Psoas muscle (tissue), 8 donors: ENCODE data around the gene LRRC45. TPM values are rescaled to one million over a fixed set of nuclear protein-coding genes. Genes with fewer than 3 reads are reported as not detected.

Experiments
- ATAC-seq, 4 donors: fragments of 200-7000 bp; cut with Tn5 transposase; one replicate each; pipeline ENCODE4 v1.9.1; 2020; ENCODE audit warnings: moderate library complexity in 3 of 4, mild to moderate bottlenecking in 2 of 4
- DNase-seq, 2 donors: peaks; one replicate each; pipeline ENCODE4 v3.0.0-alpha.2; 2020
- H3K27ac ChIP-seq: fragments of 200-600 bp; one replicate; pipeline ENCODE4 v1.8.0; 2022
- H3K27me3 ChIP-seq, 3 donors: fragments of 200-600 bp in 1 of 3; one replicate each; pipeline versions ENCODE4 v1.6.1 to v1.8.0; 2013 to 2022; ENCODE audit warnings: low read length in 2 of 3, mild to moderate bottlenecking in 2 of 3, moderate library complexity in 1 of 3; ENCODE audit not compliant: insufficient read depth in 3 of 3
- H3K36me3 ChIP-seq, 2 donors: fragments of 200-600 bp in 1 of 2; one replicate each; pipeline versions ENCODE4 v1.6.1 to v1.8.0; 2013 to 2022; ENCODE audit warnings: low read depth in 1 of 2, mild to moderate bottlenecking in 1 of 2, moderate library complexity in 1 of 2; ENCODE audit not compliant: insufficient read depth in 1 of 2
- H3K4me1 ChIP-seq: fragments of 200-600 bp; one replicate; pipeline ENCODE4 v1.8.0; 2022
- H3K4me3 ChIP-seq: fragments of 200-600 bp; one replicate; pipeline ENCODE4 v1.8.0; 2022; ENCODE audit warnings: mild to moderate bottlenecking
- H3K9me3 ChIP-seq: fragments of 200-600 bp; one replicate; pipeline ENCODE4 v1.8.0; 2022
- WGBS, 3 donors: extraction: QIAGEN DNeasy Blood & Tissue Kit; methylation state at CpG; one replicate each; pipeline versions ENCODE4 v1.1.6 to v1.1.7; 2013; 5-methylcytosine and 5-hydroxymethylcytosine counted together
- intact Hi-C, 2 donors: fragments of 100-400 bp; cut with DNase I; formaldehyde crosslinking; loops; one replicate each; pipeline versions ENCODE4 v1.11.0 to v1.14.2; 2022
- polyA plus RNA-seq, 3 donors: library from polyadenylated mRNA; stranded (reverse); fragments of 200-250 nt; gene quantifications; one replicate each; pipeline ENCODE4 v1.2.3, GENCODE V29; 2013
- total RNA-seq, 4 donors: library from RNA; stranded (reverse); fragmentation: NEBNext Ultra II Directional in 2 of 4; extraction: Animal tissue kit (Norgen Biotek cat#: 25700) in 2 of 4; gene quantifications; one replicate each; pipeline versions ENCODE4 v1.2.1 to v1.2.4, GENCODE V29; 2021 to 2023
- TF ChIP-seq, protein P1 (sequence below): fragments of 200-600 bp; IDR thresholded peaks from one replicate; pipeline ENCODE4 v1.8.0; 2022; ENCODE audit warnings: antibody characterized with exemption
- donor health status: healthy with polysubstance abuse.
- donor health status: DM: no; HTN: no; CAD: no; lungs with moderate emphysema.
- donor health status: Bipolar disorder and iron deficiency.
- donor health status: healthy.
- donor health status: DM: yes; HTN: yes; CAD: no.
- donor health status: DM: no; HTN: no; CAD: no.
- donor health status: DM: no; HTN: no; CAD: no.
- donor health status: DM: yes; HTN: yes; CAD: no.

LRRC45 gene
- total and polyA plus RNA-seq, 7 donors = 1.4 to 7.1 (median 3.0) TPM

- ATAC-seq (no peak), DNase-seq (no peak)
- TF ChIP-seq, protein P1, sequence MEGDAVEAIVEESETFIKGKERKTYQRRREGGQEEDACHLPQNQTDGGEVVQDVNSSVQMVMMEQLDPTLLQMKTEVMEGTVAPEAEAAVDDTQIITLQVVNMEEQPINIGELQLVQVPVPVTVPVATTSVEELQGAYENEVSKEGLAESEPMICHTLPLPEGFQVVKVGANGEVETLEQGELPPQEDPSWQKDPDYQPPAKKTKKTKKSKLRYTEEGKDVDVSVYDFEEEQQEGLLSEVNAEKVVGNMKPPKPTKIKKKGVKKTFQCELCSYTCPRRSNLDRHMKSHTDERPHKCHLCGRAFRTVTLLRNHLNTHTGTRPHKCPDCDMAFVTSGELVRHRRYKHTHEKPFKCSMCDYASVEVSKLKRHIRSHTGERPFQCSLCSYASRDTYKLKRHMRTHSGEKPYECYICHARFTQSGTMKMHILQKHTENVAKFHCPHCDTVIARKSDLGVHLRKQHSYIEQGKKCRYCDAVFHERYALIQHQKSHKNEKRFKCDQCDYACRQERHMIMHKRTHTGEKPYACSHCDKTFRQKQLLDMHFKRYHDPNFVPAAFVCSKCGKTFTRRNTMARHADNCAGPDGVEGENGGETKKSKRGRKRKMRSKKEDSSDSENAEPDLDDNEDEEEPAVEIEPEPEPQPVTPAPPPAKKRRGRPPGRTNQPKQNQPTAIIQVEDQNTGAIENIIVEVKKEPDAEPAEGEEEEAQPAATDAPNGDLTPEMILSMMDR = no peak
- Histone ChIP-seq H3K27ac (no peak overlapping the region), H3K4me1 (peaks cover 24% of the 10 kb centered on the region), H3K4me3 (no peak overlapping the region), H3K27me3 (no peaks in the 10 kb centered on the region), H3K36me3 (peaks cover 0 to 37% of the 10 kb centered on the region in 2 donors), H3K9me3 (no peaks in the 10 kb centered on the region)
- intact Hi-C loops = no loop called here
- 86 to 89% (median 89%) methylated on average over 12 to 20 of the region's 20 CpGs for WGBS, 3 donors
Observed at GRCh38 chr17:82048571-82048971, 25.5 kb downstream of the LRRC45 start.

- intact Hi-C loops = no loop called here
- ATAC-seq = no peak
- TF ChIP-seq, protein P1 = no peak
- Histone ChIP-seq H3K27ac (no peak overlapping the region), H3K36me3 (peaks cover 0 to 42% of the 10 kb centered on the region in 2 donors), H3K9me3 (no peaks in the 10 kb centered on the region), H3K4me1 (peaks cover 26% of the 10 kb centered on the region), H3K4me3 (no peak overlapping the region), H3K27me3 (no peaks in the 10 kb centered on the region)
- peak in 1 of 2 donors; percentile 32 for DNase-seq
- WGBS, 3 donors = 84 to 91% (median 86%) methylated on average over 8 of the region's 8 CpGs
Observed at GRCh38 chr17:82049106-82049505, 26.0 kb downstream of the LRRC45 start.

DNA sequence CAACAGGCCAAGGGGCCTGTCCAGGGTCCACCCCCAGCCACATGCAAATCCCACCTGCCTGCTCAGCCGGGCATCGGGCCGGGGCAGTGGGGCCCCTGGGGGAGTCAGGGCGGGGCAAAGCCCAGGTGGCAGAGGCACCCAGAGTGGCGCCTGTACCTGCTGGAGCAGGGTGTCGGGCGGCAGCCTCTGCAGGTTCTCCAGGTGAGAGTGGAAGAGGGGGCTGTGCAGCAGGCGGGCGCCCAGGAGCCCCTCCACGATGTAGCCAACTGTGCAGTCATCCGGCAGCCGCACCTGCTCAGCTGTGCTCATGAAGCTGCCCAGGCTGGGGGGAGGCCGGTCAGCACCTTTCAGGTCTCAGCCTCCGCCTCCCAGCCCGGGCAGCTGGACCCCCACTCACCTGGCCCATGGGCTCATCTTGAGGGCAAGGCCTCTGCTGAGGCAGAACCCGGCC is 26.4 kb downstream of the LRRC45 start:
- DNase-seq = peak; percentile 12 to 36
- peaks cover 26% of the 10 kb centered on the region for H3K4me1 ChIP-seq
- intact Hi-C loops = no loop called here
- no peak overlapping the region for H3K4me3 ChIP-seq
- WGBS, 3 donors = 91 to 97% (median 97%) methylated on average over 12 to 16 of the region's 16 CpGs
- ATAC-seq = no peak
- no peaks in the 10 kb centered on the region for H3K27me3 ChIP-seq
- H3K27ac ChIP-seq = no peak overlapping the region
- H3K9me3 ChIP-seq = no peaks in the 10 kb centered on the region
- H3K36me3 ChIP-seq = peaks cover 0 to 46% of the 10 kb centered on the region in 2 donors
- TF ChIP-seq, protein P1 = no peak

DNA sequence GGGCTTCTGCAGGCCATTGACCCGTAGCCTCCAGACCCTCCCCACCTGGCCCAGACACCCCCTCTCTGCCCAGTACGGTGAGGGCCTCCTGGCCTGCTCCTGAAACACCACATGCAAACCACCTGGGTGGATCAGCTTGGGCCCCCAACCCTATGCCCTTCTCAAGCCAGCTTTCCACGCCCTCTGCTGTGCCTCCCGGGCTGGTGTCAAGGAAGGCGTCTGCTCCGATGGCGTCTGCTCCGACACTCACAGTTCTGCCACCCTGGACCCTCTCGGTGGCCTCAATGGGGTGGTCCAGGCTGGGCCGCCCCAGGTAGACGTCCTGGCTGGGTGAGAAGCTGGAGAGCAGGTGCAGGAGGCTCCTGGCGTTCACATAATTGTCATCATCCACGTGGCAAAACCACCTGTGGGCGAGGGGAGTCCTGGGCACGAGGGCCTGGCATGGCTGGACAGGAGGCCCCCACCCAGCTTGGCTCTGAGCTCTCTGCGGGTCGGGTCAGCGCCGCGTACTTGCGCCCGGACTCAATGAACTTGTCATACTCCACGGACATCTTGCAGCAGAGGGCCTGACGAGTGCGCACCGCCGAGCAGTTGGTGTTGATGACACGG is 27.2 kb downstream of the LRRC45 start:
- Histone ChIP-seq H3K36me3 (peaks cover 0 to 54% of the 10 kb centered on the region in 2 donors), H3K9me3 (no peaks in the 10 kb centered on the region), H3K4me1 (peaks cover 26% of the 10 kb centered on the region), H3K27ac (peak overlapping the region; percentile 67), H3K27me3 (no peaks in the 10 kb centered on the region), H3K4me3 (peak overlapping the region; percentile 84)
- intact Hi-C loops = no loop called here
- TF ChIP-seq, protein P1 = no peak
- 74 to 81% (median 76%) methylated on average over 28 of the region's 28 CpGs for WGBS, 3 donors
- no peak for ATAC-seq
- peak in 1 of 2 donors; percentile 57 for DNase-seq
